Measurements from ENCODE around the gene C6orf15.
"Not testable (repeated sequence)": the region's sequence is repeated elsewhere in the genome, so short reads cannot be mapped to it uniquely, and the experiment has no call there.

C6orf15 gene

GRCh38 chr6:31098449-31098938 is 13.9 kb downstream of the C6orf15 start:
- DNase-seq, result no peak

DNA sequence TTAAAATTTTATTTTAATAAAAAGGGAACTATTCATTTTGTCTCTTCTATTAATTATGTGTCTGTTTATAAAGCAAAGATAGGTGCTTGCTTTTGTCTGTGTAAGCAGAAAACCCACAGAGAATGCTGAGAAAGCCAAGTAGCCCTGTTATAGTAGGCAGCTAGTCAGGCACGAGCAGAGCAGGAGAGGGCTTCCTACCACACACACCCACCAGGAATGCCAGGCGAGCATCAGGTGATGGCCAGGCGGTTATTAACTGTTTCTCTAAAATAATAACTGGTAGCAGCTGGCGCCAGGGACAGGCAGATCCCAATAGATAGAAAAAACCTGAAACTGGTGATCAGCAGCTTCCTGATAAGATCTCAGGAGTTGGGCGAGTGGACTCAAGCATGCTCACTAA is 15.7 kb downstream of the C6orf15 start:
- no peak for DNase-seq

DNA sequence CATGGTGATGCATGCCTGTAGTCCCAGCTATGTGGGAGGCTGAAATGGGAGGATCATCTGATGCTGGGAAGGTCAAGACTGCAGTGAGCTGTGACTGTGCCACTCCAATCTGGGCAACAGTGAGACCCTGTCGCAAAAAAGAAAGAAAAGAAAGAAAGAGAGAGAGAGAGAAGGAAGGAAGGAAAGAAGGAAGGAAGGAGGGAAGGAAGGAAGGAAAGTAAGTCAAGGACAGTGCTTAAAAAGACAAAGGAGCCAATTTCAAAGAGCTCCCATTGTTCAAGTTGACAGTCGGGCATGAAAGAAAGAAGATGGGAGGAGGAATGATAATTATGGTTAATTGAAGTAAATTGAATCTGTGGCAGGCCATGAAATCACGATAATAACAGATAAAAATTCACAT is 16.2 kb downstream of the C6orf15 start:
- DNase-seq, result no peak

- DNase-seq, result peak; percentile 29
Measured at GRCh38 chr6:31094389-31094881, 17.9 kb downstream of the C6orf15 start.

- no peak for DNase-seq
Measured at GRCh38 chr6:31092769-31093505, 19.4 kb downstream of the C6orf15 start.

- DNase-seq, result no peak
Measured at GRCh38 chr6:31092238-31092637, 20.1 kb downstream of the C6orf15 start.

- DNase-seq, result no peak
Measured at GRCh38 chr6:31091680-31092079, 20.7 kb downstream of the C6orf15 start.

GRCh38 chr6:31090973-31091364 is 21.4 kb downstream of the C6orf15 start:
- no peak for DNase-seq

DNA sequence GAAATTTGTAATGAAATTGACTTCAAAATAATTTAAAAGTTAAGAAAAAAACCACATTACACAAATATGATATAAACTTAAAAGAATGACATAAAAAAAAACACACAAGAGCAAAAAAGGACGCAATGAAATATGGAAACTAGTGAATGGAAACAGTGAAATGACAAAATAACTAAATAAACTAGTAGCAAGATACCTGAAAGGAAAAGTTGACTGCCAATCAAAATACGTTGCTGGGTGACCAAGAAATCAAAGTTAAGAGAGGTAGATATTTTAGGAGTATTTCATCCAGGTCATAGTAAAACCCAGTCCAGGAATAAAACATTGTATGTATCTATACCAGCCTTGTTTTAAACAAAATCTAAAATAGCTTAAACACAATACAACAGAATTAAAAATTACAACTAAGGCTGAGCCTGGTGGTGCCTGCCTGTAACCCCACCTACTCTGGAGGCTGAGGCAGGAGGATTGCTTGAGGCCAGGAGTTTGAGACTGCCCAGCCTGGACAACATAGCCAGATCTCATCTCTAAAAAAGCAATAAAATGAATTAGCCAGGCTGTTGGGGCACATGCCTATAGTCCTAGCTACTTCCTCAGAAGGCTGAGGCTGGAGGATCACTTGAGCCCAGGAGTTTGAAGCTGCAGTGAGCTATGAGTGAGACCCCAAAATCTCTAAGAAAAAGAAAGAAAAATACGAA is 22.0 kb downstream of the C6orf15 start:
- no peak for DNase-seq

- peak; percentile 76 for DNase-seq
Measured at GRCh38 chr6:31087494-31088089, 24.8 kb downstream of the C6orf15 start.

DNA sequence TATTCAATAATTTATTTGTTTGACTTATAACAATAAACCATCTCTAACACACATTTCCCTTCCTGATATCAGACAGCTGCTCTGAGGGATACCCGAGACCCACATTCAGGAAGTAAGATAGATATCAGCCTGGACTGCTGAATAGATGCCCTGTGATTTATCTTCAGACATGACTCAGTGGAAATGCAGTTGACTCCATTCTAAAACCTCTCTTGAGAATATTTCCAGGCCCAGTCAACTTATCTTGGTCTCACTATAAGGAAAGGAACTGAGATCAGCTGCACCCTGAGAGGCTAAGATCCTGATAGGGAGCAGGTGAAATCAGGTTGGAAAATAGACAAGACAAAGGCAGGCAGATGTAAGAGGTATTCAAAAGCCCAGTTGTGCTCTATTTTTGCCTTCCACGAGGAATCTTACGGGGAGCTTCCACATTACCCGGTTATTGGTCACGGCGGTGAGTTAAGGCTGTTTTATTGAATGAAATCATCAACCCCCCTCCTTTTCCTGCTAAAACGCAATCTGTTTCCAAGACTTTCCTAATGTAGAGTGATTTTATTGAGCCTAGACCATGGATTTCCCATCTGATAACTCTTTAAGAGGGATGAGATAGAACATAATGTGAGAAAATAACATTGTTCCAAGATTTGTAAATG is 25.5 kb downstream of the C6orf15 start:
- DNase-seq, result peak; percentile 17

DNA sequence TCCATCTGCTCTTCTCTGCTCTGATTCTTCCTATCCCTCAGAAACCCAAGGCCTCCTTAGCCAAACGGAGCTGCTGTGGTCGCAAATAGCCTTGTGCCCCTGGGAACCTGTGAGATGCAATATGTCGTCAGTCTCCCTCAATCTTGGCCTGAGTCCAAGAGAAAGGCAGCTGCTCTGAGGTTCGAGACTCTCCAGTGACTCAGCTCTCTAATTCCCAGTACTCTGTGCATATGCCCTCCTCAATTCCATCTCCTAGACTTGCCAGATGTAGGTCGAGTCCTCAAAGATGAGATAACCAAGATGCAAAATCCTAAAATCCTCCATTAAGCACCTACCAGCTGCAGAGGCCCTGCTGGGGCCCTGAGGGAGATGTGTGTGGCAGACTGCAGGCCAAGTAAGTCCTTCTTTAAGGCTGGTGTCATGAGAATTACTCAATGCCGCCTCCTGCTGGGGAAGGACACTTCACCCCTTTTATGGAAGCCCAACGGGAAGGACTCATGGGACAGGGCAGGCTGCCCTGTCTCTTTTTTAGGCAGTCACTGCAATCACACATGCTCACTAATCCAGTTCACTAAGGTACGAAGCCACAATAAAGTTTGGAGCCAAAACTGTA is 28.5 kb downstream of the C6orf15 start:
- DNase-seq, result peak; percentile 18

DNA sequence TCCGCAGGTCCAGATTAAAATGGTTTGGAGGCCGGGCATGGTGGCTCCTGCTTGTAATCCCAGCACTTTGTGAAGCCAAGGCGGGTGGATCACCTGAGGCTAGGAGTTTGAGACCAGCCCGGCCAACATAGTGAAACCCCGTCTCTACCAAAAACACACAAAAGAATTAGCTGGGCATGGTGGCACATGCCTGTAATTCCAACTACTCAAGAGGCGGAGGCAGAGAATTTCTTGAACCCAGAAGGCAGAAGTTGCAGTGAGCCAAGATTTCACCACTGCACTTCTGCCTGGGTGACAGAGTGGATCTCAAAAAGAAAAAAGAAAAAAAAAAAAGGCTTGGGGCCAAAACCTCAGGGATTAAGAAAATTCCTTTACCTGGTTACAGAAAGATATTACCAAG is 30.5 kb downstream of the C6orf15 start:
- no peak for DNase-seq

DNA sequence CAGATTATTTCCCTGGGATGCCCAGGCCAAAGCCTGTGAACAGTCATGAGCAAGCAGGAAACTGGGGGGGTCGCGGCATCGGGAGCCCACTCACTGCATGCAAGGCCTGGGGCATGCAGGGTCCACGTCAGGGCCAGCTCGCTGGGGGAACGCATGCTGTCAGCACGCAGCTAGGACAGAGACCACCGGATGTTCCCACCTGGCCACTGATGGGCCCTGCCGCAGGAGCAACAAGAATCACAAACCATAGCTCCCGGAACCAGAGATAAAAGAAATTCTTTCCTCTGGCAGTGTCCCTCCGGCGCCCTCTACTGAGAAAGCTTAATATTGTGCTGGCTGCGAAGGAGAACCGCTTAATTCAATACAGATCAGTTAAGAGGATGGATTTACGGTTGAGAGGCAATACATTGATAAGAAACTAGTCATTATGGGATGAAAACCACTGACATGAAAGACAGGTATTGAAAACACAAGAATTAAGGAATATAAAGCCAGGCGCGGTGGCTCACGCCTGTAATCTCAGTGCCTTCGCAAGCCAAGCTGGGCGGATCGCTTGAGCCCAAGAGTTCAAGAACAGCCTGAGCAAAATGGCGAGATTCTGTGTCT is 32.6 kb downstream of the C6orf15 start:
- DNase-seq, result peak; percentile 50

GRCh38 chr6:31076611-31077010 is 35.8 kb downstream of the C6orf15 start:
- DNase-seq, result no peak

DNA sequence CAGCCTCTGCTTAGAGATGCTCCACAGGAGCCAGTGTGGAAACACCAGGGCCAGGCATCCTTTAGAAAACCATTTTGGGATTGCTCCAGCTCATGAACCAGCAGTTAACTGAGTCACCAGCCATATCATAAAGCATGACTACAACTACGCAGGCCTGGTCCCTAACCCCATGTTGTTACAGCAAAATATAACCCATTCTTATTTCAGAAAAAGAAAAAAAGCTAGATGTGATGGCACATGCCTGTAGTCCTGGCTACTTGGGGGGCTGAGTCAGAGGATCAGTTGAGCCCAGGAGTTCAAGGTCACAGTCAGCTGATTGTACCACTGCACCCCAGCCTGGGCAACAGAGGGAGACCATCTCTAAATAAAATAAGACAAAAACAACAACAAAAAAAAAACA is 36.8 kb downstream of the C6orf15 start:
- DNase-seq, result no peak

GRCh38 chr6:31074401-31074800 is 38.0 kb downstream of the C6orf15 start:
- no peak for DNase-seq

DNA sequence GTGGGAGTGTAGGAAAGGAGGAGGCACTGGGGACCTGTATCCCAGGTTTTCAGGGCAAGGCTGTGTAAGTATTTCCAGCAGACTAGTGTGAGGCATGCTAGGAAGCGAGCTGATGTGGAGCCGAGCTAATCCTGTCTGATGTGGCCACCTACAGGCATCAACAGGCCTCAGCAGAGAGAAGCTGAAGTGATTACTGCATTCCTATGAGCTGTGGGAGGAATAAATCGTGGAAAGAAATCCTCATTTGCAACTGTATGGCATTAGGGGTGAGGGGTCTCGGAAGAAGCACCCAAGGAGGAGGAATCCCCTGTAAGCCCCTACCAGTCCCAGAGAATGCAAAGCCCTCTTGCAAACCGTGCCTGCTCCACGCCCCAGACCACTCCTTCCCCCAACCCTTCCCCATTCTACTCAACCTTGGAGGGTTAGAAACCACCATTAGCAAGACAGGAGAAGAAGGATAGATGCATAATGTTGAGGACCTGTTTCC is 41.6 kb downstream of the C6orf15 start:
- DNase-seq, result peak; percentile 51

DNA sequence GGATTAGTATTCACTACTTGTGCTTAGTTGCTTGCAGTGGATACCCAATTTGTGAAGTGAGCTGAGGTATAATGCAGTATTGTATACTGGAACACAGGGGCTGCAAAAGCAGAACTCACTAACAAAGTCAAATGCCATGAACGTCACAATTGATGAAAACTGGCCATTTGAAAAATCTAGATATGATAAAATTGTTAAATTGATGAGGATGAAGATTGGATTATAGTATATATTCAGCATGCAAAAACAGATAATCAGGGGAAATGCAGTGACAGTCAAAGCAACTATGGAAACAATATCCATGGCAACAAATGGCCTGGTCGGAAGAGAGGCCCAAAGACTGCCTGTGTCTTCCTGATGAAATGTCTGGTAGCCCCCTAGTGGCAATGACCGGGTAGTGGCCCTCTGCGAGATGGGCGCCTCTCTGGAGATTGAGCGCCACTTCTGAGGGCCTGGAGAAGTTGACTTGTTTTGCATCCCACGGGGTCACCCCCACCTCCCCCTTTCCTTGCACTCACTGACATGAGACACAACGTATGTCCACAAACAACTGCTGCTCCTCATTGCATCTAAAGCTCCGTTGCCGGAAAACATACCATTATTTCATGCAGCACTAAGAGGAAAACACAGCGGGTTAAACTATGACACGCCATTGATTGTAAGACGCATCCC is 43.6 kb downstream of the C6orf15 start:
- DNase-seq, result peak; percentile 43

- not testable (repeated sequence) for DNase-seq
Measured at GRCh38 chr6:31067891-31068668, 44.3 kb downstream of the C6orf15 start.

DNA sequence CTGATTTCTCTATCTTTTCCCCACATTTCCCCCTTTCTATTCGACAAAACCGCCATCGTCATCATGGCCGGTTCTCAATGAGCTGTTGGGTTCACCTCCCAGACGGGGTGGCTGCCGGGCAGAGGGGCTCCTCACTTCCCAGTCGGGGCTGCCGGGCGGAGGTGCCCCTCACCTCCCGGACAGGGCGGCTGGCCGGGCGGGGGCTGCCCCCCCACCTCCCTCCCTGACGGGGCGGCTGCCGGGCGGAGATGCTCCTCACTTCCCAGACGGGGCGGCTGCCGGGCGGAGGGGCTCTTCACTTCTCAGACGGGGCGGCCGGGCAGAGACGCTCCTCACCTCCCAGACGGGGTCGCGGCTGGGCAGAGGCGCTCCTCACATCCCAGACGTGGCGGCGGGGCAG is 45.3 kb downstream of the C6orf15 start:
- DNase-seq, result not testable (repeated sequence)

Measured in DMS153 (cell line).